ENCODE measurements around the gene CELSR3.

- TF ChIP-seq, protein P1, sequence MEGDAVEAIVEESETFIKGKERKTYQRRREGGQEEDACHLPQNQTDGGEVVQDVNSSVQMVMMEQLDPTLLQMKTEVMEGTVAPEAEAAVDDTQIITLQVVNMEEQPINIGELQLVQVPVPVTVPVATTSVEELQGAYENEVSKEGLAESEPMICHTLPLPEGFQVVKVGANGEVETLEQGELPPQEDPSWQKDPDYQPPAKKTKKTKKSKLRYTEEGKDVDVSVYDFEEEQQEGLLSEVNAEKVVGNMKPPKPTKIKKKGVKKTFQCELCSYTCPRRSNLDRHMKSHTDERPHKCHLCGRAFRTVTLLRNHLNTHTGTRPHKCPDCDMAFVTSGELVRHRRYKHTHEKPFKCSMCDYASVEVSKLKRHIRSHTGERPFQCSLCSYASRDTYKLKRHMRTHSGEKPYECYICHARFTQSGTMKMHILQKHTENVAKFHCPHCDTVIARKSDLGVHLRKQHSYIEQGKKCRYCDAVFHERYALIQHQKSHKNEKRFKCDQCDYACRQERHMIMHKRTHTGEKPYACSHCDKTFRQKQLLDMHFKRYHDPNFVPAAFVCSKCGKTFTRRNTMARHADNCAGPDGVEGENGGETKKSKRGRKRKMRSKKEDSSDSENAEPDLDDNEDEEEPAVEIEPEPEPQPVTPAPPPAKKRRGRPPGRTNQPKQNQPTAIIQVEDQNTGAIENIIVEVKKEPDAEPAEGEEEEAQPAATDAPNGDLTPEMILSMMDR (IDR thresholded peaks at IDR 0.05; ENCODE audit: low read depth, low read length): no peak
- TF ChIP-seq MYC (IDR thresholded peaks at IDR 0.05; ENCODE audit: low read depth, low read length) (no peak), MAX (IDR thresholded peaks at IDR 0.05; ENCODE audit: low read depth, low read length) (no peak), POLR2A (IDR thresholded peaks at IDR 0.05; ENCODE audit: extremely low read depth, insufficient read length) (no peak)
Measured at GRCh38 chr3:48588230-48588629, 74.5 kb downstream of the CELSR3 start.

All from NB4 (cell line).